Sigmoid colon (tissue), 7 donors: ENCODE data around the gene DUOX2. TPM values are rescaled to one million over a fixed set of nuclear protein-coding genes. Genes with fewer than 3 reads are reported as not detected.

Experiments
- DNase-seq: peaks from one replicate; pipeline ENCODE4 v3.0.0-alpha.2; 2019
- H3K27ac ChIP-seq, 4 donors: fragments of 200-600 bp; sonication (generic); one replicate each; pipeline ENCODE4 v1.5.1; 2016 to 2019; ENCODE audit warnings: mild to moderate bottlenecking in 1 of 4
- H3K27me3 ChIP-seq, 3 donors: fragments of 200-600 bp; sonication (generic); one replicate each; pipeline ENCODE4 v1.5.1; 2019; ENCODE audit warnings: mild to moderate bottlenecking in 1 of 3
- H3K36me3 ChIP-seq, 4 donors: fragments of 200-600 bp; sonication (generic); one replicate each; pipeline ENCODE4 v1.5.1; 2016 to 2019
- H3K4me1 ChIP-seq, 4 donors: fragments of 200-600 bp; sonication (generic); one replicate each; pipeline ENCODE4 v1.5.1; 2017 to 2019
- H3K4me3 ChIP-seq, 4 donors: fragments of 200-600 bp; sonication (generic); one replicate each; pipeline ENCODE4 v1.5.1; 2017 to 2019; ENCODE audit warnings: mild to moderate bottlenecking in 2 of 4, moderate library complexity in 1 of 4
- H3K9me3 ChIP-seq, 4 donors: fragments of 200-600 bp in 3 of 4; sonication (generic) in 3 of 4; one replicate each; pipeline versions ENCODE4 v1.5.1 to v1.6.1; 2013 to 2019
- EP300 ChIP-seq, 4 donors: sonication (generic); formaldehyde crosslinking; IDR thresholded peaks; one replicate each; pipeline ENCODE4 v1.6.1; 2017; ENCODE audit warnings: antibody characterized with exemption in 4 of 4
- POLR2A ChIP-seq, 2 donors: fragments of 450-650 bp; IDR thresholded peaks; one replicate each; pipeline ENCODE4 v1.6.1; 2016; ENCODE audit warnings: antibody characterized with exemption in 2 of 2, mild to moderate bottlenecking in 2 of 2, moderate library complexity in 2 of 2
- POLR2AphosphoS5 ChIP-seq, 4 donors: sonication (generic); formaldehyde crosslinking; IDR thresholded peaks; one replicate each; pipeline ENCODE4 v1.6.1; 2017; ENCODE audit warnings: antibody characterized with exemption in 4 of 4
- WGBS, 2 donors: extraction: QIAGEN DNeasy Blood & Tissue Kit; methylation state at CpG; one replicate each; pipeline ENCODE4 v1.1.7; 2013; 5-methylcytosine and 5-hydroxymethylcytosine counted together
- intact Hi-C: fragments of 100-400 bp; cut with DNase I; formaldehyde crosslinking; loops from one replicate; pipeline ENCODE4 v1.15.1; 2023
- polyA plus RNA-seq, 3 donors: library from polyadenylated mRNA; stranded (reverse); fragments of 200-250 nt; gene quantifications; one replicate each; pipeline ENCODE4 v1.2.3, GENCODE V29; 2013
- total RNA-seq, 4 donors: library from RNA; depleted of rRNA; stranded (reverse); fragments of >200 nt; gene quantifications; one replicate each; pipeline ENCODE4 v1.1.0, GENCODE V29; 2016
- TF ChIP-seq, protein P1 (sequence below), 4 experiments: fragments of 450-650 bp in 3 of 4; fragments of 200-600 bp in 1 of 4; IDR thresholded peaks; one replicate each; pipeline ENCODE4 v1.5.1; 2016 to 2019; ENCODE audit warnings: antibody characterized with exemption in 4 of 4, mild to moderate bottlenecking in 3 of 4, moderate library complexity in 2 of 4
- donor health status: healthy with polysubstance abuse.
- donor health status: Bipolar disorder and iron deficiency.
- donor health status: healthy.

DUOX2 gene
- total and polyA plus RNA-seq, 7 donors = 0.14 to 125 (median 0.71) TPM

DNA sequence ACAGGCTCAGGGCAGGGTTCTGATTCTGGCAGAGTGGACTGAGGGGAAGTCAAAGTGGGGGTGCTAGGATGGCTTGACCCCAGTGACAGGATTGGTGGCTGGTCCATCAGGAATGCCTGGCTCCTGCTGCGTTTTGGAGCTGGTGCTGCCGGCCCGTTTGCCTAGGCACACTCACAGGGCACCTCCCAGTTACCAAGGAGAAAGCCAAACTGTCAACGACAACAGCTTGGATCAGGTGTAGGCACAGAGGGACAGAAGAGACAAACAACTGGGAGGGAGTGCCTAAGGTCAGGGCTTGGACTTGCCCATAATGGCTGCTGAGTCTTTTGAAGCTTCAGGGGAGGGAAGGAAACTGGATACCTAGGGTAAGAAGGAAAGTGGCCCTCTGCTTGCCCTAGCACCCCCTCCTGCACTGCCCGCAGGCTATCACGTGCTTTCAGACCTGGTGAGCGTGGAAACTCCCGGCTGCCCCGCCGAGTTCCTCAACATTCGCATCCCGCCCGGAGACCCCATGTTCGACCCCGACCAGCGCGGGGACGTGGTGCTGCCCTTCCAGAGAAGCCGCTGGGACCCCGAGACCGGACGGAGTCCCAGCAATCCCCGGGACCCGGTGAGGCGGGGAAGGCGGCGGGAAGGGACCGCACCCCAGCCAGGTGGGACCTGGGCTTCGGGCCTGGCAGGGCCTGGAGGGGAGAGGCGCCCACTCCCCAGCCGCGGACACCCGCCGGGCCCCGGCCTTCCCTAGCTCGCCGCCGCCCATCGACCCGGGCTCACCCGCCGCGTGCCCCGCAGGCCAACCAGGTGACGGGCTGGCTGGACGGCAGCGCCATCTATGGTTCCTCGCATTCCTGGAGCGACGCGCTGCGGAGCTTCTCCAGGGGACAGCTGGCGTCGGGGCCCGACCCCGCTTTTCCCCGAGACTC, 21.0 kb upstream of the DUOX2 start:
- TF ChIP-seq EP300 (IDR thresholded peaks at IDR 0.05) (no peak), POLR2A (IDR thresholded peaks at IDR 0.05) (no peak), POLR2AphosphoS5 (IDR thresholded peaks at IDR 0.05) (no peak)
- TF ChIP-seq, protein P1, sequence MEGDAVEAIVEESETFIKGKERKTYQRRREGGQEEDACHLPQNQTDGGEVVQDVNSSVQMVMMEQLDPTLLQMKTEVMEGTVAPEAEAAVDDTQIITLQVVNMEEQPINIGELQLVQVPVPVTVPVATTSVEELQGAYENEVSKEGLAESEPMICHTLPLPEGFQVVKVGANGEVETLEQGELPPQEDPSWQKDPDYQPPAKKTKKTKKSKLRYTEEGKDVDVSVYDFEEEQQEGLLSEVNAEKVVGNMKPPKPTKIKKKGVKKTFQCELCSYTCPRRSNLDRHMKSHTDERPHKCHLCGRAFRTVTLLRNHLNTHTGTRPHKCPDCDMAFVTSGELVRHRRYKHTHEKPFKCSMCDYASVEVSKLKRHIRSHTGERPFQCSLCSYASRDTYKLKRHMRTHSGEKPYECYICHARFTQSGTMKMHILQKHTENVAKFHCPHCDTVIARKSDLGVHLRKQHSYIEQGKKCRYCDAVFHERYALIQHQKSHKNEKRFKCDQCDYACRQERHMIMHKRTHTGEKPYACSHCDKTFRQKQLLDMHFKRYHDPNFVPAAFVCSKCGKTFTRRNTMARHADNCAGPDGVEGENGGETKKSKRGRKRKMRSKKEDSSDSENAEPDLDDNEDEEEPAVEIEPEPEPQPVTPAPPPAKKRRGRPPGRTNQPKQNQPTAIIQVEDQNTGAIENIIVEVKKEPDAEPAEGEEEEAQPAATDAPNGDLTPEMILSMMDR (IDR thresholded peaks at IDR 0.05) = no peak
- peaks cover 14 to 75% (median 34%) of the 10 kb centered on the region in 3 donors for H3K27me3 ChIP-seq
- peak overlapping the region in 2 of 4 donors; percentile 3 to 27 for H3K4me3 ChIP-seq
- no peaks in the 10 kb centered on the region for H3K36me3 ChIP-seq
- no peaks in the 10 kb centered on the region for H3K9me3 ChIP-seq
- H3K27ac ChIP-seq = no peak overlapping the region
- no peak for DNase-seq
- H3K4me1 ChIP-seq = peaks cover 0 to 10% (median 8%) of the 10 kb centered on the region in 4 donors
- intact Hi-C loops = no loop called here
- WGBS, 2 donors = 2 to 7% methylated on average over 57 of the region's 57 CpGs

DNA sequence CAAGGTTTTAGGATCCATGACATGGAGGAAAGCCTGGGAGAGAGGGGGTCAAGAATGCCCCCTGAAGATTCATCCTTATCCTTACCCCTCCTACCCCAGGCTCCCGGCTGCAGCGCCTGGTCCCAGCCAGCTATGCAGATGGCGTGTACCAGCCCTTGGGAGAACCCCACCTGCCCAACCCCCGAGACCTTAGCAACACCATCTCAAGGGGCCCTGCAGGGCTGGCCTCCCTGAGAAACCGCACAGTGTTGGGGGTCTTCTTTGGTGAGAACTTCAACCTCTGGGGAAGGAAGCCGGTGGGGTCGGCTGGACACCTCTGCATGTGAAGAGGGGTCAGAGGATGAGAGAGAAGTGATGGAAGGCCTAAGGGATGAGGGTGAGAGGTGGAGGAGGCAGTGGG, 20.1 kb upstream of the DUOX2 start:
- intact Hi-C loops = no loop called here
- H3K36me3 ChIP-seq = no peaks in the 10 kb centered on the region
- H3K9me3 ChIP-seq = no peaks in the 10 kb centered on the region
- H3K4me3 ChIP-seq = no peak overlapping the region
- H3K27me3 ChIP-seq = peaks cover 23 to 75% (median 43%) of the 10 kb centered on the region in 3 donors
- no peak for DNase-seq
- TF ChIP-seq POLR2A (IDR thresholded peaks at IDR 0.05) (no peak), EP300 (IDR thresholded peaks at IDR 0.05) (no peak), POLR2AphosphoS5 (IDR thresholded peaks at IDR 0.05) (no peak)
- TF ChIP-seq, protein P1 (IDR thresholded peaks at IDR 0.05) = no peak
- H3K4me1 ChIP-seq = peaks cover 0 to 19% (median 17%) of the 10 kb centered on the region in 4 donors
- H3K27ac ChIP-seq = no peak overlapping the region
- 95% methylated on average over 7 of the region's 7 CpGs for WGBS, 2 donors

DNA sequence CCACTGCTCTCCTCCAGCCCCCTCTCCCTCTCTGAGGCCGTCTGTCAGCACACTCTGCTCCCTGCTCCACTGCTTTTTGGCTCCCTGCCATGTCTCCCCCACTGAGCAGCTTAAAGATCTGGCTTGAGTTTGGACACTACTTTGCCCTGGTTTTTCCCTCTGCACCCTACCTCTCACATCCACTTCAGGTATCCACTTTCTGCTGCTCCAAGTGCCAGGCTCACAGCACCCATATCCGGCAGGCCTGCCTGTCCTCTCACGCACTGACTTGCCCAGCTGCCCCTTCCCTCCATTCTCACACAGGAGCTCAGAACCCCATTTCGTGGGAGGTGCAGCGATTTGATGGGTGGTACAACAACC, 19.6 kb upstream of the DUOX2 start:
- Histone ChIP-seq H3K9me3 (no peaks in the 10 kb centered on the region), H3K27ac (no peak overlapping the region), H3K4me1 (peaks cover 0 to 24% (median 20%) of the 10 kb centered on the region in 4 donors), H3K27me3 (peaks cover 26 to 75% (median 48%) of the 10 kb centered on the region in 3 donors), H3K36me3 (no peaks in the 10 kb centered on the region), H3K4me3 (no peak overlapping the region)
- TF ChIP-seq EP300 (IDR thresholded peaks at IDR 0.05) (no peak), POLR2AphosphoS5 (IDR thresholded peaks at IDR 0.05) (no peak), POLR2A (IDR thresholded peaks at IDR 0.05) (no peak)
- TF ChIP-seq, protein P1 (IDR thresholded peaks at IDR 0.05) = no peak
- WGBS, 2 donors = 81 to 85% methylated on average over 5 of the region's 5 CpGs
- no peak for DNase-seq
- intact Hi-C loops = no loop called here

DNA sequence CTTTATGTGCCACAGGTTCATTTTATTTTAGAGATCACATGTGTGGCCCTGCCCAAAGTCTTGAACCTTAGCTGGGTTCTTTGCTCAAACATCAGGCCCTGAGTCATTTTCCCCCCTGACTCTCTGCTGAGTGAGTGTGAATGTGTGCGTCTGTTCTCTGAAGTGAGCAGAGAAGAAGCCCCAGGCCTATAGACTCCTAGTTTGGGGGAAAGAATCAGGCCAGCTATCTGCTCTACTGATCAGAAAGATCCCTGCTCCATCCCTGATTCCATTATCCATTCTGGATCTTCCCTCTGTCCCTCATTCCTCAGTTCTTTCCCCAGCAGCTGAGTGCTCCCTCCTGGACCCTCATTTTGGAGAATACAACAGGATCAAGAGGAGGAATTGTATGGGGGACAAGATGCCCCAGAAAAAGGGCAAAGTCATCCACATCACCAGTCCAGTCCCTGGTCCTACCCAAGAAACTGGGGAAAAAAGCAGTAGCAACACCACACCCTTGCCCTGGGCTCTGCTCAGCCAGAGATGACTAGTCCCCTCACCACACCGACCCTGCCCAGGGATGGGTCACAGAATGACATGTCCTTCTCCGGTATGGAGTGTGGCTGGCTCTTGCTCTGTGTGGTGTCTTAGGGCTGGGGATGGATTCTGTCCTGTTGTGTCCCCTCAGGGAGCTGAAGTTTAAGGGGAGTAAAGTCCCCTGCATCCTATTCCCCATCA, 19.0 kb upstream of the DUOX2 start:
- H3K4me1 ChIP-seq = peaks cover 0 to 24% (median 20%) of the 10 kb centered on the region in 4 donors
- no peak for DNase-seq
- H3K9me3 ChIP-seq = no peaks in the 10 kb centered on the region
- H3K36me3 ChIP-seq = no peaks in the 10 kb centered on the region
- no peak overlapping the region for H3K4me3 ChIP-seq
- peaks cover 29 to 75% (median 53%) of the 10 kb centered on the region in 3 donors for H3K27me3 ChIP-seq
- H3K27ac ChIP-seq = no peak overlapping the region
- intact Hi-C loops = no loop called here
- no peak for TF ChIP-seq POLR2AphosphoS5 (IDR thresholded peaks at IDR 0.05)
- TF ChIP-seq, protein P1 (IDR thresholded peaks at IDR 0.05) = no peak
- TF ChIP-seq EP300 (IDR thresholded peaks at IDR 0.05) = no peak
- no peak for TF ChIP-seq POLR2A (IDR thresholded peaks at IDR 0.05)
- WGBS, 2 donors = 77 to 80% methylated on average over 3 of the region's 3 CpGs
